ENCODE results near the gene GRIN3B.

GRIN3B gene

DNA sequence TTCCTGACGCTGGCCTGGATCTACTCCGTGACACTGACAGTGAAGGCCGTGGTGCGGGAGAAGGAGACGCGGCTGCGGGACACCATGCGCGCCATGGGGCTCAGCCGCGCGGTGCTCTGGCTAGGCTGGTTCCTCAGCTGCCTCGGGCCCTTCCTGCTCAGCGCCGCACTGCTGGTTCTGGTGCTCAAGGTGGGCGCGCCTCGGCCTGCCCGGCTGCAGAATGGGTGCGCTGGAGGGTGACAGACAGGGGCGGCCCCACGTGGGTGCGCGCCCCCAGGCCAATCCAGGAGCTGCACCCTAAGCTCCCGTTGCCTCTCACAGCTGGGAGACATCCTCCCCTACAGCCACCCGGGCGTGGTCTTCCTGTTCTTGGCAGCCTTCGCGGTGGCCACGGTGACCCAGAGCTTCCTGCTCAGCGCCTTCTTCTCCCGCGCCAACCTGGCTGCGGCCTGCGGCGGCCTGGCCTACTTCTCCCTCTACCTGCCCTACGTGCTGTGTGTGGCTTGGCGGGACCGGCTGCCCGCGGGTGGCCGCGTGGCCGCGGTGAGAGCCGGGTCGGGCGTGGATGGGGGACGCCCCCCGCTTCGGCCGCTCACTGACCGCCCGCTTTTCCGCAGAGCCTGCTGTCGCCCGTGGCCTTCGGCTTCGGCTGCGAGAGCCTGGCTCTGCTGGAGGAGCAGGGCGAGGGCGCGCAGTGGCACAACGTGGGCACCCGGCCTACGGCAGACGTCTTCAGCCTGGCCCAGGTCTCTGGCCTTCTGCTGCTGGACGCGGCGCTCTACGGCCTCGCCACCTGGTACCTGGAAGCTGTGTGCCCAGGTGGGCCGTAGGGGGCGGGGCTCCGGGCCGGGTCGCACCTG, 46.8 kb downstream of the GRIN3B start:
- DNase-seq, result no peak

DNA sequence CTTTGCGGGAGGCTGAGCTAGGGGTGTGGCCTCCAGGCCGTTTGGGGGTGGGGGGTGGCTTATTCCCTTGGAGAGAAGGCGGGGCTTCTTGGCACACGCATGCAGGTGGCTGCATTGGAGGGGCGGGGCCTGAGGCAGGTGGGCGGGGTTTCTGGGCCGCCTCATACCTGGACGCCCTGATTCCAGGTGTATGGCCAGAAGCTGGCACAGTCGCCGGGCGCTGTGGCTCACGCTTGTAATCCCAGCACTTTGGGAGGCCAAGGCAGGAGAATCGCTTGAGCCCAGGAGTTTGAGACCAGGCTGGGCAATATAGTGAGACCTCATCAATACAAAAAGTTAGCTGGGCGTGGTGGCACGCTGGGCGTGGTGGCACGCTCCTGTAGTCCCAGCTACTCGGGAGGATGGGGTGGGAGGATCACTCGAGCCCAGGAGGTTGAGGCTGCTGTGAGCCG, 47.5 kb downstream of the GRIN3B start:
- DNase-seq, result no peak

DNA sequence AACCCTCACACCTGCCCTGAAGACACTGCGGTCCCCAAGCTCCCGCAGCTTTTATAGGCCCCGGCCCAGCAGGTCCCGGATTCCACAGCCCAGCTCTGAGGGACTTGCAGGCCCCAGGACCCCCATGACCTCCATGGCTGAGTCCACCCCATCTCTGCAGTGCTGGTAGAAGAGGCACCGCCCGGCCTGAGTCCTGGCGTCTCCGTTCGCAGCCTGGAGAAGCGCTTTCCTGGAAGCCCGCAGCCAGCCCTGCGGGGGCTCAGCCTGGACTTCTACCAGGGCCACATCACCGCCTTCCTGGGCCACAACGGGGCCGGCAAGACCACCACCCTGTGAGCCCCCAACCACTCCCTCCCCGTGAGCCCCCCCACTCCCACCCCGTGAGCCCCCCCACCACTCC, 48.9 kb downstream of the GRIN3B start:
- no peak for DNase-seq

DNA sequence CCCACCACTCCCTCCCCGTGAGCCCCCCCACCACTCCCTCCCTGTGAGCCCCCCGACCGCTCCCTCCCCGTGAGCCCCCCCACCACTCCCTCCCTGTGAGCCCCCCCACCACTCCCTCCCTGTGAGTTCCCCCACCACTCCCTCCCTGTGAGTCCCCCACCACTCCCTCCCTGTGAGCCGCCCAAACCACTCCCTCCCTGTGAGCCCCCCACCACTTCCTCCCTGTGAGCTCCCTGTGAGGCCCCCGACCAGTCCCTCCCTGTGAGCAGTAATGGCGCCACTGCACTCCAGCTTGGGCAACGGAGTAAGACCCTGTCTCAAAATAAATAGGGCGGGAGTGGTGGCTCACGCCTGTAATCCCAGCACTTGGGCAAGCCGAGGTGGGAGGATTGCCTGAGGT, 49.6 kb downstream of the GRIN3B start:
- no peak for DNase-seq

DNA sequence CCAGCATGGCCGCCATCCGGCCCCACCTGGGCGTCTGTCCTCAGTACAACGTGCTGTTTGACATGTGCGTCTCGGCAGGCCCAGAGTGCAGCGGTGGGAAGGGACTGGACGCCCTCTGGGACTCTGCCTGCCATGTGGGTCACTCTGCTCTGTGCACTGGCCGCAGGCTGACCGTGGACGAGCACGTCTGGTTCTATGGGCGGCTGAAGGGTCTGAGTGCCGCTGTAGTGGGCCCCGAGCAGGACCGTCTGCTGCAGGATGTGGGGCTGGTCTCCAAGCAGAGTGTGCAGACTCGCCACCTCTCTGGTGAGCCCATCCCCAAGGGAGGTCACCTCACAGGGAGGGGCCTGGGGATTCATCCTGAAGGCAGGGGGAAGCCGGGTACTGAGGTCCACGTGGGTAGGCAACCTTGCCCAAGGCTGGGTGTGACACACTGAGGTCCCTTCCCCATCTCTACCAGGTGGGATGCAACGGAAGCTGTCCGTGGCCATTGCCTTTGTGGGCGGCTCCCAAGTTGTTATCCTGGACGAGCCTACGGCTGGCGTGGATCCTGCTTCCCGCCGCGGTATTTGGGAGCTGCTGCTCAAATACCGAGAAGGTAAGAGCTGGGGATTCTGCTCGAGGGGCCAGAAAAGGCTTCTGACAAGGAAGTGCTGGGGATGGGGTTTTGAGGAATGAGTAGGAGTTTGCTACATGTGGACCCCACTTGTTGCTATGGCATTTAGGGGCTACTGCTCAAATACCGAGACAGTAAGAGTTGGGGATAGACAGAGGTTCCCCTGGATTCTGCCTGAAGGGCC, 51.0 kb downstream of the GRIN3B start:
- no peak for DNase-seq

DNA sequence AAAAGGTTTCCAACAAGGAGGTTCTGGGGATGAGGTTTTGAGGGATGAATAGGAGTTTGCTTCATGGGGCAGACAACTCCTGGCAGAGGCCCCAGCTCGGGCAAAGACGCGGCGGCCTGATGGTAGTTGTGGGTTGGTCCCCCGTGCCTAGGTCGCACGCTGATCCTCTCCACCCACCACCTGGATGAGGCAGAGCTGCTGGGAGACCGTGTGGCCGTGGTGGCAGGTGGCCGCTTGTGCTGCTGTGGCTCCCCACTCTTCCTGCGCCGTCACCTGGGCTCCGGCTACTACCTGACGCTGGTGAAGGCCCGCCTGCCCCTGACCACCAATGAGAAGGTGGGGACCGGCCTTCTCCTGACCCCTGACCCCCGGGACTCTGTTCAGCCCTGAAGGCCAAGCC, 51.6 kb downstream of the GRIN3B start:
- DNase-seq, result no peak

DNA sequence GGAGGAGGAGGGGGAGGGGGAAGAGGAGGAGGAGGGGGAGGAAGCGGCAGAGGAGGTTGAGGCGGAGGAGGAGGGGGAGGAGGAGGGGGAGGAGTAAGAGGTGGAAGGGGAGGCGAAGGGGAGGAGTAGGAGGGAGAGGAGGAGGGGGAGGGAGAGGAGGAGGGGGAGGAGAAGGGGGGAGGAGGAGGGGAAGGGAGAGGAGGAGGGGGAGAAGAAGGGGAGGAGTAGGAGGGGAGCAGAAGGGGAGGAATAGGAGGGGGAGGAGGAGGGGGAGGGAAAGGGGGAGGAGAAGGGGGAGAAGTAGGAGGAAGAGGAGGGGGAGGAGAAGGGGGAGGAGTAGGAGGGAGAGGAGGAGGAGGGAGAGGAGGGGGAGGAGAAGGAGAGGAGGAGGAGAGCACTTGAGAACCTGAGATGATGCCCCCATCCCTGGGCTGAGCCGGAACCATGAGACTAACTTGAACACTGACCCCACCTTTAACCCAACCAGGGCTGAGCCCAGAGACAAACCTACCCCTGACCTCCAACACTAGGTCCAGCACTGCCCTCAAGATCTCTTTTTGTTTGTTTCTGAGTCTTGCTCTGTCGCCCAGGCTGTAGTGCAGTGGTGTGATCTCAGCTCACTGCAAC, 52.2 kb downstream of the GRIN3B start:
- no peak for DNase-seq

DNA sequence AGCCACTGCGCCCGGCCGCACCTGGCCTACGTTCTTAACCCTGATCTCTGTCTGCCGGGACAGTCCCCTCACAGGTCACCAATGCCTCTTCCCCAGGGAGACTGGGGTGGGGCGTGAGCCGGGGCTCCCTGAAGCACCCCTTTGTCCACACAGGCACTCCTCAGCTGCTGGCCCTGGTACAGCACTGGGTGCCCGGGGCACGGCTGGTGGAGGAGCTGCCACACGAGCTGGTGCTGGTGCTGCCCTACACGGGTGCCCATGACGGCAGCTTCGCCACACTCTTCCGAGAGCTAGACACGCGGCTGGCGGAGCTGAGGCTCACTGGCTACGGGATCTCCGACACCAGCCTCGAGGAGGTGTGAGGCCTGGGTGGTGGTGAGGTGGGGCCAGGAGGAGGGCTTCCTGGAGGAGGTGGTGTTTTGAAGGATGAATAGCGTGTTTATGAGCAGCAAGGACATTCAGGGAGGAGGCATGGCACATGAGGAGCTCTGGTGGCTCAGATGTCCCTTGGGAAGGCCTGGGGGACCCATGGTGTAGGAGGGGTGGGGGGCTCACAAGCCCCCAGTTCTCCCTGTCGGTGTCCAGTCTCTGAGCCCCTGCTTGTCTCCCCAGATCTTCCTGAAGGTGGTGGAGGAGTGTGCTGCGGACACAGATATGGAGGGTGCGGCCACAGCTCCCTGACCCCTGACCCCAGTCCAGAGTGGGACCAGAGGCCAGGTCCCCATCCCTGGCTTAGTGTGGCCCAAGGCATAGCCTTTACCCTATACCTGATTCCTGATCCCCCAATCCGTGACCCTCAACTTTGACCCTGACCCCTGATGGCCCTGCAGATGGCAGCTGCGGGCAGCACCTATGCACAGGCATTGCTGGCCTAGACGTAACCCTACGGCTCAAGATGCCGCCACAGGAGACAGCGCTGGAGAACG, 53.2 kb downstream of the GRIN3B start:
- no peak for DNase-seq

DNA sequence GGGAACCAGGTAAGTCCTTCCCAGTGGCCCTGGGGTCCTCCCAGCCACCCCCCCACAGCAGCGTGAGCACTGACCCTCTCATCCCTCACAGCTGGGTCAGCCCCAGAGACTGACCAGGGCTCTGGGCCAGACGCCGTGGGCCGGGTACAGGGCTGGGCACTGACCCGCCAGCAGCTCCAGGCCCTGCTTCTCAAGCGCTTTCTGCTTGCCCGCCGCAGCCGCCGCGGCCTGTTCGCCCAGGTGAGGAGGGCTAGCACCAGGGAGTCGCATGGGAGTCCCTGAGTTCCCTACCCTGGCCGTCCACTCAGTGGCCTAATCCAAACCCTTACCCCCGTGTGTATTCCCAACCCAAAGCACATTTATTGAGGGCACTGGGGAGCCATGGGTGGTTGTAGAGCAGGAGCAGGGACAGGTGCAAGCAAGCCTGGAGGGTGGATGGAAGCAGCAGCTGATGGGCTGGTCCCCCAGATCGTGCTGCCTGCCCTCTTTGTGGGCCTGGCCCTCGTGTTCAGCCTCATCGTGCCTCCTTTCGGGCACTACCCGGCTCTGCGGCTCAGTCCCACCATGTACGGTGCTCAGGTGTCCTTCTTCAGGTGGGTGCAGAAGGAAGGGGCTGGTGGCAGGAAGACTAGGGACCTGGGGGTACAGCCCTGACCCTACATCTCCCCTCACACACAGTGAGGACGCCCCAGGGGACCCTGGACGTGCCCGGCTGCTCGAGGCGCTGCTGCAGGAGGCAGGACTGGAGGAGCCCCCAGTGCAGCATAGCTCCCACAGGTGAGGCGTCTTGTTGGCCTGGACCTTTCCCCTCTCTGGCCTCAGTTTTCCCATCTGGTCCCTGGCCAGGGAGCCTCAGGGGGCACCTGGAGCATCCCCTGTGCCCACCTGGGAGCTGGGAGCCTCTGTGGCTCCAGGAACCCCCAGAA, 54.1 kb downstream of the GRIN3B start:
- DNase-seq, result no peak

DNA sequence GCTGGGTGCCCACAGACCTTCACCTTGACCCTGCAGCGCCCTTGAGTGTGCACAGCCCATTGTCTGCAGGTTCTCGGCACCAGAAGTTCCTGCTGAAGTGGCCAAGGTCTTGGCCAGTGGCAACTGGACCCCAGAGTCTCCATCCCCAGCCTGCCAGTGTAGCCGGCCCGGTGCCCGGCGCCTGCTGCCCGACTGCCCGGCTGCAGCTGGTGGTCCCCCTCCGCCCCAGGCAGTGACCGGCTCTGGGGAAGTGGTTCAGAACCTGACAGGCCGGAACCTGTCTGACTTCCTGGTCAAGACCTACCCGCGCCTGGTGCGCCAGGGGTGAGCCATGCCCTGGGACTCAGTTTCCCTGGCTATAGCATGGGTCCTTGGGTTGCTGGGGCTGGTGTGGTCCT, 54.8 kb downstream of the GRIN3B start:
- no peak for DNase-seq

DNA sequence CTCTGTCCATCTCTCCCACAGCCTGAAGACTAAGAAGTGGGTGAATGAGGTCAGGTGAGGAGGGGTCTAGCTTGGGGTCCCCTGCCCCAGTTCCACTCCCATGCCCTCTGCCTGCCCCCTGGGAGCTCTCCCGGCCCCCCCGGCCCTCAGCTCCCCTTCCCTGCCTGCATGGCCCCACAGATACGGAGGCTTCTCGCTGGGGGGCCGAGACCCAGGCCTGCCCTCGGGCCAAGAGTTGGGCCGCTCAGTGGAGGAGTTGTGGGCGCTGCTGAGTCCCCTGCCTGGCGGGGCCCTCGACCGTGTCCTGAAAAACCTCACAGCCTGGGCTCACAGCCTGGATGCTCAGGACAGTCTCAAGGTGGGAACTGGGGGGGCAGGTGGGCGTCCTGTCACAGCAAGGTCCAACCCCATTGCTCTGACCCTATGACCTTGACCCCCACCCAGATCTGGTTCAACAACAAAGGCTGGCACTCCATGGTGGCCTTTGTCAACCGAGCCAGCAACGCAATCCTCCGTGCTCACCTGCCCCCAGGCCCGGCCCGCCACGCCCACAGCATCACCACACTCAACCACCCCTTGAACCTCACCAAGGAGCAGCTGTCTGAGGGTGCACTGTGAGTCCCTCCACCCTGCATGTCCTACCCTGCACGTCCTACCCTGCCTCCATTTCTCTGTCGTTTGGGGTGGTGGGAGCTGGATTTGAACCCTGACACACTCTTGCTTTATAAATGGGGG, 55.8 kb downstream of the GRIN3B start:
- DNase-seq, result no peak

DNA sequence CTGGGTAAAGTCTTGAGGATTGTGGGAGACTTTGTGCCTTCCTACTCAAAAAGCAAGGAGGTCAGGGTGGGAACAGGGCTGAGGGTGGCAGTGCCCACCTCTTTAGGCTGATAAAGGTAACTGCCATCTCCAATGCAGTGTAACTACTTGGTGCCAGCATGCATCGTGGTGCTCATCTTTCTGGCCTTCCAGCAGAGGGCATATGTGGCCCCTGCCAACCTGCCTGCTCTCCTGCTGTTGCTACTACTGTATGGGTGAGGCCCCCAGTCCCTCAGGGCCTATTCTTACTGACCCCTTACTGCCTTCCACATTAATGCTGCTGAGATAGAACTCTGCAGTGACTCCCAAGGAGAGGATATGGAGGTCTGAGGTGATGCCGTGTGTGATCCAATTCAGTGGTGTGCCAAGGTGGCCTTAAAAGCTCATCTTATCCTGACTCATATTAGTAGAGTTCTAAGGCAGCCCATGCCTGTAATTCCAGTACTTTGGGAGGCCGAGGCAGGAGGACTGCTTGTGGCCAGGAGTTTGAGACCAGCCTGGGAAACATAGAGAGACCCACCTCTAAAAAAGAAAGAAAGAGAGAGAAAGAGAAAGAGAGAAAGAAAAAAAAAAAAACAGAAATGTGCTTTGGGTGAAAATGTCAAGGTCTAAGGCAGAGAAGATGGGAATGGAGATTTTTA, 57.1 kb downstream of the GRIN3B start:
- peak; percentile 48 for DNase-seq

DNA sequence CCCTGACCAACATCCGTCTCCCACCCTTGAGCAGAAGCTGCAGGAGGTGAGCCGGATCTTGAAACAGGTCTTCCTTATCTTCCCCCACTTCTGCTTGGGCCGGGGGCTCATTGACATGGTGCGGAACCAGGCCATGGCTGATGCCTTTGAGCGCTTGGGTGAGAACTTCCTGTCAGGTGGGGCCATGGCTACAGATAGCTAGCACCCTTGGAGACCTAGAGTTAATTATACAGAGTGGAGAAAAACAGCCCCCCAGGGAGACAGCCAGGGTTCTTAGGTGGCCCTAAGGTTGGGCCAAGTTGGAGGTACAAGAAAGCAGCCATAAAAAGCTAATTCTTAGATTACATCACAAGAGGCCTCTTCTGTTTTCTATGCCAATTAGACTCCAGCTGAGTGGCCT, 57.9 kb downstream of the GRIN3B start:
- no peak for DNase-seq

Measured in activated effector memory CD4-positive, alpha-beta T cell treated with Interleukin-2 at 50 U/mL for 16 hours (primary cell).